ENCODE data around the gene SRSF9.

SRSF9 gene

GRCh38 chr12:120465756-120466155, 3.8 kb downstream of the SRSF9 start:
- TF ChIP-seq CTCF (IDR thresholded peaks at IDR 0.05; ENCODE audit: low read depth, low read length), result no peak
- DNase-seq (ENCODE audit: low read depth in 2 of 2), result no peak

GRCh38 chr12:120463712-120464111, 5.8 kb downstream of the SRSF9 start:
- no peak overlapping the region for H3K4me3 ChIP-seq (replicated peaks in 1 of 2; ENCODE audit: low read depth in 2 of 2, low read length in 2 of 2)
- no peak for DNase-seq (ENCODE audit: low read depth in 2 of 2)
- no peak for TF ChIP-seq CTCF (IDR thresholded peaks at IDR 0.05; ENCODE audit: low read depth, low read length)

More at GRCh38 chr12:120465756-120466155, 3.8 kb downstream of the SRSF9 start:
- H3K4me3 ChIP-seq (replicated peaks in 1 of 2; ENCODE audit: low read depth in 2 of 2, low read length in 2 of 2), result no peak overlapping the region

GRCh38 chr12:120462099-120462640, 7.4 kb downstream of the SRSF9 start:
- no peak for DNase-seq (ENCODE audit: low read depth in 2 of 2)
- no peak for TF ChIP-seq CTCF (IDR thresholded peaks at IDR 0.05; ENCODE audit: low read depth, low read length)

GRCh38 chr12:120460157-120460556, 9.4 kb downstream of the SRSF9 start:
- no peak overlapping the region for H3K4me3 ChIP-seq (replicated peaks in 1 of 2; ENCODE audit: low read depth in 2 of 2, low read length in 2 of 2)
- no peak for TF ChIP-seq CTCF (IDR thresholded peaks at IDR 0.05; ENCODE audit: low read depth, low read length)
- no peak for DNase-seq (ENCODE audit: low read depth in 2 of 2)

More at GRCh38 chr12:120462099-120462640, 7.4 kb downstream of the SRSF9 start:
- H3K4me3 ChIP-seq (replicated peaks in 1 of 2; ENCODE audit: low read depth in 2 of 2, low read length in 2 of 2), result no peak overlapping the region

- DNase-seq (ENCODE audit: low read depth in 2 of 2), result peak in 1 of 2 donors; percentile 17
- peak; percentile 47 for TF ChIP-seq CTCF (IDR thresholded peaks at IDR 0.05; ENCODE audit: low read depth, low read length)
These were observed 12.4 kb downstream of the SRSF9 start for GRCh38 chr12:120457133-120457532.

GRCh38 chr12:120455302-120455701, 14.2 kb downstream of the SRSF9 start:
- DNase-seq (ENCODE audit: low read depth in 2 of 2), result no peak
- H3K4me3 ChIP-seq (replicated peaks in 1 of 2; ENCODE audit: low read depth in 2 of 2, low read length in 2 of 2), result no peak overlapping the region
- TF ChIP-seq CTCF (IDR thresholded peaks at IDR 0.05; ENCODE audit: low read depth, low read length), result no peak

More at GRCh38 chr12:120457133-120457532, 12.4 kb downstream of the SRSF9 start:
- H3K4me3 ChIP-seq (replicated peaks in 1 of 2; ENCODE audit: low read depth in 2 of 2, low read length in 2 of 2), result no peak overlapping the region

- DNase-seq (ENCODE audit: low read depth in 2 of 2), result peak; percentile 26 to 50
- no peak overlapping the region for H3K4me3 ChIP-seq (replicated peaks in 1 of 2; ENCODE audit: low read depth in 2 of 2, low read length in 2 of 2)
- peak; percentile 73 for TF ChIP-seq CTCF (IDR thresholded peaks at IDR 0.05; ENCODE audit: low read depth, low read length)
These were observed 15.6 kb downstream of the SRSF9 start for GRCh38 chr12:120453977-120454376.
